Smooth muscle cell (in vitro differentiated cells): Measurements from ENCODE around the gene ZIC5. TPM values are rescaled to one million over a fixed set of nuclear protein-coding genes. Genes with fewer than 3 reads are reported as not detected.

Experiments used
- DNase-seq: peaks from one replicate; lab custom pipeline; 2025; ENCODE audit not compliant: unreplicated experiment; lab: John Stamatoyannopoulos, UW
- H2AFZ ChIP-seq: fragments of 200-600 bp; sonication (generic); 2 replicates; pipeline ENCODE4 v1.6.0; 2016; ENCODE audit warnings: antibody characterized with exemption, low read depth, mild to moderate bottlenecking
- H3F3A ChIP-seq: fragments of 200-600 bp; sonication (generic); 2 replicates; pipeline ENCODE4 v1.6.0; 2017; ENCODE audit warnings: antibody characterized with exemption, low read depth
- H3K27ac ChIP-seq: fragments of 200-600 bp; sonication (generic); 2 replicates; pipeline ENCODE4 v1.5.1; 2016; ENCODE audit warnings: low read depth, mild to moderate bottlenecking
- H3K27me3 ChIP-seq: fragments of 200-600 bp; sonication (generic); 2 replicates; pipeline ENCODE4 v1.6.1; 2016; ENCODE audit warnings: low read depth, mild to moderate bottlenecking
- H3K36me3 ChIP-seq: fragments of 200-600 bp; sonication (generic); 2 replicates; pipeline ENCODE4 v1.5.1; 2016; ENCODE audit warnings: low read depth
- H3K4me1 ChIP-seq: fragments of 200-600 bp; sonication (generic); 2 replicates; pipeline ENCODE4 v1.5.1; 2016; ENCODE audit warnings: low read depth
- H3K4me2 ChIP-seq: fragments of 200-600 bp; sonication (generic); 2 replicates; pipeline ENCODE4 v1.6.0; 2016; ENCODE audit warnings: mild to moderate bottlenecking
- H3K4me3 ChIP-seq: fragments of 200-600 bp; sonication (generic); 2 replicates; pipeline ENCODE4 v1.5.1; 2016; ENCODE audit warnings: mild to moderate bottlenecking
- H3K79me2 ChIP-seq: fragments of 200-600 bp; sonication (generic); 2 replicates; pipeline ENCODE4 v1.6.0; 2016; ENCODE audit warnings: low read depth, mild to moderate bottlenecking
- H3K9ac ChIP-seq: fragments of 200-600 bp; sonication (generic); 2 replicates; pipeline ENCODE4 v1.6.0; 2016; ENCODE audit warnings: low read depth
- H3K9me3 ChIP-seq: fragments of 200-600 bp; sonication (generic); replicated peaks from 2 replicates; pipeline ENCODE4 v1.5.1; 2016; ENCODE audit warnings: low read depth
- H4K20me1 ChIP-seq: fragments of 200-600 bp; sonication (generic); 2 replicates; pipeline ENCODE4 v1.6.0; 2016; ENCODE audit warnings: low read depth
- WGBS: methylation state at CpG from one replicate; pipeline ENCODE4 v1.1.7; 2016; ENCODE audit warnings: low lambda C conversion rate; 5-methylcytosine and 5-hydroxymethylcytosine counted together
- polyA plus RNA-seq: library from polyadenylated mRNA; unstranded; fragments of >200 nt; fragmentation: Nextera tagmentation; extraction: Ambion mirVana; gene quantifications from 2 replicates; pipeline ENCODE4 v1.2.1, GENCODE V29; 2016
- total RNA-seq: library from RNA; depleted of rRNA; stranded (reverse); fragments of >200 nt; gene quantifications from 2 replicates; pipeline ENCODE4 v1.2.3, GENCODE V29; 2014
- TF ChIP-seq, protein P1 (sequence below): fragments of 200-600 bp; sonication (generic); IDR thresholded peaks from 2 replicates; pipeline ENCODE4 v1.5.1; 2017; ENCODE audit warnings: borderline replicate concordance, mild to moderate bottlenecking, antibody characterized with exemption; ENCODE audit not compliant: insufficient read depth, poor library complexity, severe bottlenecking

The ZIC5 gene
- total and polyA plus RNA-seq, 2 experiments from 2014 or later: not detected

DNA sequence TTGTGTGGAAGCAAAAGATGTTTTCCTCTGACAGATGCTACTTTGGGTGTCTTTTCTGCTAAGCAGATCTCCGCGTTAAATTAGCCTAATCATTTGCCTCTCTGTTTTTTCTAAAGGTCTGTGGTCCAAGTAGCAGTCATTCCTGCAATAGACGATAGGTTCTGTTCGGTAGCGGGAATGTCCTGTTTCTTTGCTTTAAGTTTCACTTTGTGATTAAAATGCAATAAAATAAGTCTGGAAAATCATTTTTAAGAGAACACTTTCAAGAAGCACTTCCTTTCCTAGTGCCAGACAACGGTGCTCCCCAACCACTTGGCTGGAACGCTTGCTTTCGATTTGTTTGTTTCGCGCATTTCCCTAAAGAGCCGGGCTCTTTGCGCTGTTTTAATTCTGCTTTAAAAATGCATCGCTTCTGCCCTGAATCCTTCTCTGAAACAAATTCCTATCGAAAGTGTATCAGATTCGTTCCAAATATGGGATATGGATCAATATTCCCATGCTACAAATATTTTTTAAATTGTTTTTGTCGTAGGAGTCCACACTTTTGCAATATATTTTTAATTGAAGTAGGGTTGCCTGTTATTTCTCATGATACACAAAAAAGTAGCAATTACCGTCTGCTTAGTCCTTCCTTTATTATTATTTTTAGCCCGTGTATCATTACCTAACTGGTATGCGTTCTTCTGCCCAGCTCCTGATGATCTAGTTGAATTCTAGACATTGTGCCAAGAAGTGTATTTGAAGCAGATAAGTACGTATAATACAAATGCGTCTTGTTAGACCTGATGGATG, 24.2 kb upstream of the ZIC5 start:
- Histone ChIP-seq H3F3A (no peaks in the 10 kb centered on the region), H3K27ac (no peak overlapping the region), H3K36me3 (no peaks in the 10 kb centered on the region), H3K9me3 (no peaks in the 10 kb centered on the region), H3K4me1 (peaks cover 26% of the 10 kb centered on the region), H3K9ac (no peak overlapping the region), H2AFZ (no peak overlapping the region), H3K79me2 (no peaks in the 10 kb centered on the region), H4K20me1 (peaks cover 7% of the 10 kb centered on the region), H3K27me3 (peaks cover 92% of the 10 kb centered on the region), H3K4me2 (no peak overlapping the region), H3K4me3 (no peak overlapping the region)
- TF ChIP-seq, protein P1, sequence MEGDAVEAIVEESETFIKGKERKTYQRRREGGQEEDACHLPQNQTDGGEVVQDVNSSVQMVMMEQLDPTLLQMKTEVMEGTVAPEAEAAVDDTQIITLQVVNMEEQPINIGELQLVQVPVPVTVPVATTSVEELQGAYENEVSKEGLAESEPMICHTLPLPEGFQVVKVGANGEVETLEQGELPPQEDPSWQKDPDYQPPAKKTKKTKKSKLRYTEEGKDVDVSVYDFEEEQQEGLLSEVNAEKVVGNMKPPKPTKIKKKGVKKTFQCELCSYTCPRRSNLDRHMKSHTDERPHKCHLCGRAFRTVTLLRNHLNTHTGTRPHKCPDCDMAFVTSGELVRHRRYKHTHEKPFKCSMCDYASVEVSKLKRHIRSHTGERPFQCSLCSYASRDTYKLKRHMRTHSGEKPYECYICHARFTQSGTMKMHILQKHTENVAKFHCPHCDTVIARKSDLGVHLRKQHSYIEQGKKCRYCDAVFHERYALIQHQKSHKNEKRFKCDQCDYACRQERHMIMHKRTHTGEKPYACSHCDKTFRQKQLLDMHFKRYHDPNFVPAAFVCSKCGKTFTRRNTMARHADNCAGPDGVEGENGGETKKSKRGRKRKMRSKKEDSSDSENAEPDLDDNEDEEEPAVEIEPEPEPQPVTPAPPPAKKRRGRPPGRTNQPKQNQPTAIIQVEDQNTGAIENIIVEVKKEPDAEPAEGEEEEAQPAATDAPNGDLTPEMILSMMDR: no peak
- no peak for DNase-seq
- WGBS: 7% methylated on average over 21 of the region's 21 CpGs

DNA sequence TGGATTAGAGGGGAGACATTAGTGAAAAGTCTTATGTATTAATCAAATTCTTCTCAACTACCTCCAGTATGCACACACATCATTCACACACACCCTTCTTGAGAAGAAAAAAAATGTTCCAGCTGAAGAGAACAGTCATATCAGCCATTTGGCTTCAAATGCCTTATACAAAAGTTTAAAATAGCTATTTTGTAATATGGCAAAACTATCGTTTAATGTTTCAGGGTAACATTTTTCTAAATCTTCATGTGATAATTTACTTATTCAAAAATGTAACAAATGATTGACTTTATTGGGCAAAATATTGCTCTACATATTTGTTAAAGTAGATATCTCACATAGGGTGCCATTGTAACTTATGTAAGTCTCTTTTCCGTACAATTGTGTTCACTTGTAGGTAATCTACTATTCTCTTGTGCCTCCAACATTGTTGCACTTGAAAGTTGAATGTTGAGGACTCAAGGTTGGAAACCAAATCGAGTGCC, 23.6 kb upstream of the ZIC5 start:
- Histone ChIP-seq H3K27ac (no peak overlapping the region), H3K36me3 (no peaks in the 10 kb centered on the region), H3K4me3 (no peak overlapping the region), H3K4me1 (peaks cover 26% of the 10 kb centered on the region), H2AFZ (no peak overlapping the region), H4K20me1 (peaks cover 7% of the 10 kb centered on the region), H3K4me2 (no peak overlapping the region), H3K9me3 (no peaks in the 10 kb centered on the region), H3K9ac (no peak overlapping the region), H3K27me3 (peaks cover 99% of the 10 kb centered on the region), H3F3A (no peaks in the 10 kb centered on the region), H3K79me2 (no peaks in the 10 kb centered on the region)
- no peak for DNase-seq
- WGBS: 40% methylated on average over 3 of the region's 3 CpGs
- TF ChIP-seq, protein P1: no peak

DNA sequence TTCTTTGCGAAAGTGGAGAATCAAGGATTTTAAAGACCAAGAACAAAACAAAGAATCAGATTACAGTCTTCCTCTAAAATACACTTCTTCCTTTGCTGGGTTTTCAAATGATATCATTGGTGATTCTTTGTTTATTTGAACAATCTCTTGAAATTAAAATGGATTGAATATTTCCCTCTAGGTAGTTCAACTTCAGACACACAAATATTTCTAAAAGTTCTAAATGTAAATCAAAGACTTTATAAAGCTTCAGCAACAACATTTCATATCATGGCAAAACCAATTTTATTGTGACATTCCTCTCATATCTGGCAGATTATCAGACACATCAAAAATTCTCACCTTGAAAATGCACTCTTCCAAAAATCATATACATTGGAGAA, 23.1 kb upstream of the ZIC5 start:
- no peaks in the 10 kb centered on the region for H3F3A ChIP-seq
- H2AFZ ChIP-seq: no peak overlapping the region
- H4K20me1 ChIP-seq: peaks cover 7% of the 10 kb centered on the region
- no peak overlapping the region for H3K27ac ChIP-seq
- 54% methylated on average over 1 of the region's 1 CpG for whole genome bisulfite sequencing
- peaks cover 26% of the 10 kb centered on the region for H3K4me1 ChIP-seq
- no peaks in the 10 kb centered on the region for H3K79me2 ChIP-seq
- H3K4me3 ChIP-seq: no peak overlapping the region
- peaks cover 100% of the 10 kb centered on the region for H3K27me3 ChIP-seq
- TF ChIP-seq, protein P1: no peak
- H3K9ac ChIP-seq: no peak overlapping the region
- H3K36me3 ChIP-seq: no peaks in the 10 kb centered on the region
- H3K9me3 ChIP-seq: no peaks in the 10 kb centered on the region
- H3K4me2 ChIP-seq: no peak overlapping the region
- no peak for DNase-seq
